ENCODE measurements around the gene RPS5.
"Not testable (repeated sequence)": the region's sequence is repeated elsewhere in the genome, so short reads cannot be mapped to it uniquely, and the experiment has no call there.

The RPS5 gene

GRCh38 chr19:58387338-58388174, 487 bp downstream of the RPS5 start:
- DNase-seq = no peak

GRCh38 chr19:58388175-58388526, 1.1 kb downstream of the RPS5 start:
- no peak for DNase-seq

GRCh38 chr19:58392945-58393724, 6.1 kb downstream of the RPS5 start:
- DNase-seq = no peak

- DNase-seq = no peak
Measured at GRCh38 chr19:58393725-58394033, 6.6 kb downstream of the RPS5 start.

- DNase-seq = no peak
Measured at GRCh38 chr19:58394821-58395219, 7.8 kb downstream of the RPS5 start.

- DNase-seq = no peak
Measured at GRCh38 chr19:58395220-58395978, 8.3 kb downstream of the RPS5 start, which contains the start of gene RNF225. TSS of gene RNF225 (plus strand) at chr19:58395656. CDS start at chr19:58396090, 434 bp downstream.

- no peak for DNase-seq
Measured at GRCh38 chr19:58395979-58396627, 9.0 kb downstream of the RPS5 start.

- no peak for DNase-seq
Measured at GRCh38 chr19:58396691-58397532, 9.8 kb downstream of the RPS5 start.

GRCh38 chr19:58397533-58398037, 10.5 kb downstream of the RPS5 start:
- no peak for DNase-seq

GRCh38 chr19:58398087-58398486, 11.0 kb downstream of the RPS5 start:
- no peak for DNase-seq

GRCh38 chr19:58398545-58398944, 11.5 kb downstream of the RPS5 start:
- DNase-seq = no peak

GRCh38 chr19:58399903-58400302, 12.8 kb downstream of the RPS5 start:
- no peak for DNase-seq

GRCh38 chr19:58400316-58400915, 13.3 kb downstream of the RPS5 start:
- DNase-seq = peak; percentile 86

GRCh38 chr19:58400916-58401839, 14.1 kb downstream of the RPS5 start:
- peak; percentile 99 for DNase-seq

- no peak for DNase-seq
Measured at GRCh38 chr19:58401840-58402421, 14.9 kb downstream of the RPS5 start.

GRCh38 chr19:58403920-58404478, 16.9 kb downstream of the RPS5 start:
- DNase-seq = not testable (repeated sequence)

- no peak for DNase-seq
Measured at GRCh38 chr19:58406818-58407657, 20.0 kb downstream of the RPS5 start.

- DNase-seq = no peak
Measured at GRCh38 chr19:58407658-58408151, 20.6 kb downstream of the RPS5 start.

All from NCI-H1436 treated with DMSO at 0.1 percent for 48 hours (cell line).